IMR-90 (cell line): ENCODE measurements around the gene PDZD2. TPM values are rescaled to one million over a fixed set of nuclear protein-coding genes. Genes with fewer than 3 reads are reported as not detected.

ENCODE experiments used
- ATAC-seq: fragments of 200-7000 bp; cut with Tn5 transposase; 2 replicates; pipeline ENCODE4 v1.9.1; 2020; ENCODE audit warnings: low read depth, mild to moderate bottlenecking, moderate library complexity
- BruUV-seq: library from RNA; stranded (reverse); fragments of 400-500 nt; replicated peaks from 2 replicates; lab custom pipeline; 2021; lab: Mats Ljungman, UMichigan
- CTCF ChIA-PET: fragments of 300-600 bp; formaldehyde crosslinking; extraction: SDS; loops from one replicate; lab custom pipeline; 2021; ENCODE audit warnings: antibody characterized with exemption; lab: Yijun Ruan, JAX
- POLR2A ChIA-PET: fragments of 300-600 bp; sonication (Branson Sonifier 250); formaldehyde crosslinking; loops from one replicate; lab custom pipeline; 2022; ENCODE audit warnings: antibody characterized with exemption; ENCODE audit not compliant: unreplicated experiment; lab: Charles Lee
- DNase-seq: peaks from one replicate; pipeline ENCODE4 v3.0.0; 2013
- H2AFZ ChIP-seq: replicated peaks from 2 replicates; pipeline ENCODE3; 2013; ENCODE audit warnings: low read length, mild to moderate bottlenecking; ENCODE audit not compliant: poor library complexity
- H2AK5ac ChIP-seq: 2 replicates; pipeline ENCODE4 v1.6.1; 2013; ENCODE audit warnings: low read depth, low read length, inconsistent platforms
- H2AK9ac ChIP-seq: replicated peaks from 2 replicates; pipeline ENCODE3; 2013; ENCODE audit warnings: mild to moderate bottlenecking, low read depth, low read length, moderate library complexity; ENCODE audit not compliant: poor library complexity
- H2BK120ac ChIP-seq: 2 replicates; pipeline ENCODE4 v1.6.1; 2013; ENCODE audit warnings: low read depth, low read length, inconsistent platforms
- H2BK15ac ChIP-seq: 3 replicates; pipeline ENCODE4 v1.6.1; 2013; ENCODE audit warnings: low read depth, low read length, inconsistent platforms
- H2BK20ac ChIP-seq: 2 replicates; pipeline ENCODE4 v1.6.1; 2013; ENCODE audit warnings: low read depth, mild to moderate bottlenecking, inconsistent platforms, low read length, moderate library complexity
- H2BK5ac ChIP-seq: 2 replicates; pipeline ENCODE4 v1.6.1; 2013; ENCODE audit warnings: mild to moderate bottlenecking, low read depth, low read length, inconsistent platforms; ENCODE audit not compliant: poor library complexity, severe bottlenecking
- H3K14ac ChIP-seq: replicated peaks from 2 replicates; pipeline ENCODE4 v1.6.1; 2013; ENCODE audit warnings: low read depth, low read length, inconsistent platforms
- H3K18ac ChIP-seq: 2 replicates; pipeline ENCODE4 v1.6.1; 2013; ENCODE audit warnings: low read depth, low read length, control low read depth
- H3K23ac ChIP-seq: 2 replicates; pipeline ENCODE4 v1.6.1; 2013; ENCODE audit warnings: low read depth, low read length, inconsistent platforms
- H3K27ac ChIP-seq: 2 replicates; pipeline ENCODE4 v1.5.1; 2013; ENCODE audit warnings: mild to moderate bottlenecking, control low read depth, low read length; ENCODE audit not compliant: insufficient read depth
- H3K27me3 ChIP-seq: 2 replicates; pipeline ENCODE4 v1.6.1; 2013; ENCODE audit warnings: low read length; ENCODE audit not compliant: control insufficient read depth, insufficient read depth
- H3K36me3 ChIP-seq: 2 replicates; pipeline ENCODE4 v1.6.1; 2013; ENCODE audit warnings: low read length, mixed read lengths; ENCODE audit not compliant: control insufficient read depth, insufficient read depth
- H3K4ac ChIP-seq: 2 replicates; pipeline ENCODE4 v1.6.1; 2013; ENCODE audit warnings: low read depth, low read length, inconsistent platforms
- H3K4me1 ChIP-seq: 2 replicates; pipeline ENCODE4 v1.6.1; 2013; ENCODE audit warnings: low read length, mixed read lengths; ENCODE audit not compliant: control insufficient read depth, insufficient read depth
- H3K4me2 ChIP-seq: 2 replicates; pipeline ENCODE4 v1.6.1; 2013; ENCODE audit warnings: low read depth, mild to moderate bottlenecking, control low read depth, low read length, moderate library complexity
- H3K4me3 ChIP-seq: 2 replicates; pipeline ENCODE4 v1.5.1; 2013; ENCODE audit warnings: low read depth, mild to moderate bottlenecking, control low read depth, low read length, moderate library complexity; ENCODE audit not compliant: insufficient read depth
- H3K56ac ChIP-seq: 2 replicates; pipeline ENCODE4 v1.6.1; 2013; ENCODE audit warnings: low read length, inconsistent platforms; ENCODE audit not compliant: insufficient read depth; ENCODE audit errors: extremely low read depth
- H3K79me1 ChIP-seq, 2 experiments: 2 replicates each; pipeline ENCODE4 v1.6.1; 2013; ENCODE audit warnings: low read length in 2 of 2, inconsistent platforms in 1 of 2, low read depth in 1 of 2
- H3K9ac ChIP-seq: 2 replicates; pipeline ENCODE4 v1.6.1; 2013; ENCODE audit warnings: low read depth, low read length, control low read depth
- H3K9me1 ChIP-seq: 2 replicates; pipeline ENCODE4 v1.6.1; 2013; ENCODE audit warnings: low read length, inconsistent platforms; ENCODE audit not compliant: insufficient read depth
- H3K9me3 ChIP-seq: 2 replicates; pipeline ENCODE4 v1.6.1; 2013; ENCODE audit warnings: low read length; ENCODE audit not compliant: control insufficient read depth, insufficient read depth
- H4K20me1 ChIP-seq: 2 replicates; pipeline ENCODE4 v1.6.1; 2013; ENCODE audit warnings: low read length, inconsistent platforms; ENCODE audit not compliant: insufficient read depth
- H4K5ac ChIP-seq: 2 replicates; pipeline ENCODE4 v1.6.1; 2013; ENCODE audit warnings: mild to moderate bottlenecking, low read depth, low read length, control low read depth
- H4K8ac ChIP-seq, 2 experiments: 2 replicates each; pipeline ENCODE4 v1.6.1; 2013; ENCODE audit warnings: low read depth in 2 of 2, low read length in 2 of 2, control low read depth in 1 of 2, inconsistent platforms in 1 of 2
- H4K91ac ChIP-seq: 2 replicates; pipeline ENCODE4 v1.6.1; 2013; ENCODE audit warnings: low read depth, low read length, inconsistent platforms; ENCODE audit not compliant: insufficient read depth
- RCOR1 ChIP-seq: IDR thresholded peaks from 2 replicates; pipeline ENCODE4 v1.6.1; 2012; ENCODE audit warnings: mild to moderate bottlenecking, low read length, improper control_type of control experiment; ENCODE audit not compliant: insufficient replicate concordance
- WGBS, 2 experiments: methylation state at CpG; one replicate each; pipeline versions ENCODE4 v1.1.5 to v1.1.7; 2013; ENCODE audit warnings: missing lambda C conversion rate in 2 of 2; ENCODE audit not compliant: insufficient read length in 1 of 2; ENCODE audit errors: extremely low coverage in 2 of 2; 5-methylcytosine and 5-hydroxymethylcytosine counted together
- dilution Hi-C: fragments of 300-500 bp; cut with HindIII; formaldehyde crosslinking; loops from one replicate; pipeline ENCODE4 v1.14.3; 2018; ENCODE audit warnings: low sequenced_read_pairs; ENCODE audit not compliant: unreplicated experiment
- in situ Hi-C: fragments of 300-500 bp; cut with MboI; formaldehyde crosslinking; loops from 3 replicates; pipeline ENCODE4 v1.14.3; 2019; ENCODE audit warnings: low sequenced_read_pairs, inconsistent platforms, mixed read lengths
- intact Hi-C: fragments of 100-400 bp; cut with micrococcal nuclease; formaldehyde crosslinking; loops from 2 replicates; pipeline ENCODE4 v1.10.0; 2022
- polyA plus RNA-seq, 3 experiments: library from polyadenylated mRNA; depleted of rRNA; stranded (reverse); fragments of >200 nt; gene quantifications; 2 replicates each; pipeline ENCODE4 v1.2.3, GENCODE V29; 2012; ENCODE audit warnings: low replicate concordance in 1 of 3
- total RNA-seq: library from RNA; depleted of rRNA; stranded (reverse); fragments of >200 nt; gene quantifications from 2 replicates; pipeline ENCODE4 v1.2.3, GENCODE V29; 2012

The PDZD2 gene
- total and polyA plus RNA-seq, 2 of the 4 experiments (the other 2 are of a cell fraction), result under 0.01 to 0.02 TPM

GRCh38 chr5:31630931-31631330, 8.0 kb upstream of the PDZD2 start:
- ChIA-PET POLR2A (no interaction called here), CTCF (no interaction called here)
- no peak overlapping the region for H2BK15ac ChIP-seq
- no peak overlapping the region for H2AFZ ChIP-seq
- no peaks in the 10 kb centered on the region for H3K36me3 ChIP-seq
- no peak for DNase-seq
- H3K4me2 ChIP-seq, result no peak overlapping the region
- no peak for TF ChIP-seq RCOR1
- no peaks in the 10 kb centered on the region for H3K9me3 ChIP-seq
- no peak overlapping the region for H2BK5ac ChIP-seq
- BruUV-seq, result no TSS peak
- no peaks in the 10 kb centered on the region for H3K4me1 ChIP-seq
- H2BK20ac ChIP-seq, result no peak overlapping the region
- H2AK5ac ChIP-seq, result no peak overlapping the region
- H4K91ac ChIP-seq, result no peak overlapping the region
- 29% methylated on average over 1 of the region's 7 CpGs; no CpG with 5 or more reads in 1 of the 2 experiments for WGBS, 2 experiments
- no peak overlapping the region for H3K4me3 ChIP-seq
- no peak for ATAC-seq
- no peak overlapping the region for H3K4ac ChIP-seq
- H2BK120ac ChIP-seq, result no peak overlapping the region
- H3K56ac ChIP-seq, result no peak overlapping the region
- no peak overlapping the region for H3K23ac ChIP-seq
- no peak overlapping the region for H4K5ac ChIP-seq
- dilution Hi-C loops, result no loop called here
- H3K14ac ChIP-seq, result no peak overlapping the region
- no peaks in the 10 kb centered on the region for H3K79me1 ChIP-seq
- H4K8ac ChIP-seq, result no peak overlapping the region
- H2AK9ac ChIP-seq, result no peak overlapping the region
- H3K9me1 ChIP-seq, result no peaks in the 10 kb centered on the region
- in situ Hi-C loops, result no loop called here
- no peak overlapping the region for H3K18ac ChIP-seq
- peaks cover 7% of the 10 kb centered on the region for H3K27me3 ChIP-seq
- H3K27ac ChIP-seq, result no peak overlapping the region
- no peaks in the 10 kb centered on the region for H4K20me1 ChIP-seq
- intact Hi-C loops, result no loop called here
- H3K9ac ChIP-seq, result no peak overlapping the region
